GM12891 (cell line): ENCODE results near the gene CHPF.

Experiments used
- POLR2A ChIP-seq: IDR thresholded peaks from 2 replicates; pipeline ENCODE4 v1.6.1; 2011; ENCODE audit warnings: low read depth, low read length, control low read depth
- POLR2AphosphoS5 ChIP-seq: IDR thresholded peaks from 2 replicates; pipeline ENCODE4 v1.6.1; 2011; ENCODE audit warnings: low read depth, low read length, control low read depth

- TF ChIP-seq POLR2AphosphoS5 (no peak), POLR2A (no peak)
These were observed 9.5 kb upstream of the CHPF start for GRCh38 chr2:219553168-219553417.
